ENCODE measurements around the gene ZFYVE26.
A peak's percentile ranks its signal among the peaks of the same experiment; 100 is the strongest.

ZFYVE26 gene

DNA sequence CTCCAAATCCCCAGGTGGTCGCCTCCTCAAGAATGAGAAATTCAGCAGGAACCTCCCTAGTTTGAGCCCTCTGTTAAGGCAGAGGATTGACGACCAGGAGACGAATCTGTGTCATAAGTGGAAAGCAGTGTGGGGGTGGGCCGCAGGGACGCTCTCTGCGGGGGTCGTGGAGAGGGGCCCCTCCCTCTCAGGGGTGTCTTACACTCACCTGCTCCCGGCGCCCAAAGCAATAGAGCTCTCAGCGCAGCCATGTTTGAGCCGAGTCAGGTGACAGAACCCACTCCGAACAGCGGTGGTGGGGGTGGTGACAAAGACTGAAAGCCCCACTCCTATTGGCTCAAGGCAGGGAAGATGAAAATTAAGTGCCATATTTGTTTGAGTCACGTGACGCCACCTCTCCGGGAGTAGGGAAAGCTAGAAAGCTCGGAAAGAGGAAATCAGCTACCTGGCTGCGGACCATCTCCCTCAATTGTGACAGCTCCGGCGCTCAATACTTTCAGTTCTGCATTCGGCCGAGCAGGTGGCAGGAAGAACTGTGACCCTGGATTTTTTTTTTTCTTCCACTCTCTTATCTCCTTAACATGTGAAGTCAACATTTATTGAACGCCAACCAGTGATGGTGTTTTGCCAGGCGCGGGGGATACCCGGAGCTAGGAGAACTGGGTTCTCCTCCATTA, at the start of gene ZFYVE26:
ZFYVE26 (minus strand) TSS at position 265 of the 677 bp plus-strand sequence. CDS start 627 bp downstream, outside the sequence.
- Histone ChIP-seq H3K4me2 (peak within 1 kb of the TSS; percentile 76), H3K4me1 (ENCODE audit: low read depth, poor library complexity, severe bottlenecking) (peaks cover 14% of the 10 kb centered on the region), H3K27me3 (ENCODE audit: insufficient read depth, low read depth) (no peaks in the 10 kb centered on the region), H4K20me1 (ENCODE audit: insufficient read depth) (no peaks in the 10 kb centered on the region), H3K36me3 (ENCODE audit: insufficient read depth) (no peaks in the 10 kb centered on the region), H3K4me3 (IDR thresholded peaks at IDR 0.05; ENCODE audit: insufficient read depth, low read depth, low read length) (no peak within 1 kb of the TSS), H3K79me2 (ENCODE audit: insufficient read depth, low read depth) (peaks cover 7% of the 10 kb centered on the region; the same call in 1 of the 2 replicates), H3K9ac (peak within 1 kb of the TSS; percentile 52; the same call in 1 of the 2 replicates), H2AFZ (ENCODE audit: low read depth) (peak within 1 kb of the TSS; percentile 76), H3K27ac (peak within 1 kb of the TSS; percentile 26; the same call in 1 of the 2 replicates)
- no peak for TF ChIP-seq CTCF (conservative IDR thresholded peaks at IDR 0.05; ENCODE audit: low read depth, low read length)

DNA sequence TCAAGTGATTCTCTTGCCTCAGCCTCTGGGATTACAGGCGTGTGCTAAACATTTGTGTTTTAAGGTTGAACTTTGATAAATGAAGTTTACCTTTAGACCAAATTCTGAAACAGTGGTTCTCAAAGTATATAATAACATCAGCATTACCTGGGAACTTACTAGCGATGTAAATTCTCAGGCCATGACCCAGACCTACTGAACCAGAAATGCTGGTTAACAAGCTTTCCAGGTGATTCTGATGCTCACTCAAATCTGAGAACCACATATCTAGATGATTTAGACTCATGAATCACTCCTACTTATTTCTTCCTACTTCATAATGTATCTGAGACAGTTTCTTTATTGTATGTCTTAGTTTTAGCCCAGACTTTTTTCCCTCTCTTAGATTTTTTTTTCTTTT, 46.8 kb upstream of the ZFYVE26 start:
- no peaks in the 10 kb centered on the region for H4K20me1 ChIP-seq (ENCODE audit: insufficient read depth)
- H3K27ac ChIP-seq, result no peak overlapping the region
- H3K36me3 ChIP-seq (ENCODE audit: insufficient read depth), result no peaks in the 10 kb centered on the region
- H3K27me3 ChIP-seq (ENCODE audit: insufficient read depth, low read depth), result no peaks in the 10 kb centered on the region
- no peak overlapping the region for H2AFZ ChIP-seq (ENCODE audit: low read depth)
- no peak overlapping the region for H3K4me2 ChIP-seq
- no peaks in the 10 kb centered on the region for H3K79me2 ChIP-seq (ENCODE audit: insufficient read depth, low read depth)
- no peaks in the 10 kb centered on the region for H3K4me1 ChIP-seq (ENCODE audit: low read depth, poor library complexity, severe bottlenecking)
- no peak overlapping the region for H3K9ac ChIP-seq
- no peak overlapping the region for H3K4me3 ChIP-seq (IDR thresholded peaks at IDR 0.05; ENCODE audit: insufficient read depth, low read depth, low read length)
- no peak for TF ChIP-seq CTCF (conservative IDR thresholded peaks at IDR 0.05; ENCODE audit: low read depth, low read length)

DNA sequence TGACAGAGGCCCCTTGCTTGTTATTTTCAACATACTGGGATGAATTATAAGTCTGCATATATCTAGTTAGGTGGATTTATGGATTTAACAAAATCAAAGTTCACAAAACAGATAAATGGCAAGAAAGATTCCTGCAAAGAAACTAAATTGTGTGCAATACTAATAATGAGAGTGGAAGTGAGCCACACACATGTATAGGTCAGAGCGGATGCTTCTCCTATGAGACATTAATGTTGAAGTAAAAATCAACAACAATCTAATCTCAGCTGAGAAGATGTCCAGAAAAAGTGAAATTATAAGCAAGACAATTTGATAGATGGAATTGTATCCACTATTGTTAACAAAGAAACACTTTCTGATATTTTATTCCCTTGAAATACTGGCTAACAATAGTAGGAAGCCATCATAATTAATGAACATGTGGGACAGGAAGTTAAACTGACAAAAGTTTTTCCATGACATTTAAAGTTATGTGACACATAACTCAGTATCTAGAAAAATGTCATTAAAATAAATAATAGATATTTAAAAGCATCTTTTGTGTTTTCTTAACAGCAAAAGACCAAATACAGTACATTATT, 42.9 kb upstream of the ZFYVE26 start:
- H2AFZ ChIP-seq (ENCODE audit: low read depth), result no peak overlapping the region
- H3K4me2 ChIP-seq, result no peak overlapping the region
- no peak overlapping the region for H3K27ac ChIP-seq
- no peak overlapping the region for H3K4me3 ChIP-seq (IDR thresholded peaks at IDR 0.05; ENCODE audit: insufficient read depth, low read depth, low read length)
- H3K27me3 ChIP-seq (ENCODE audit: insufficient read depth, low read depth), result no peaks in the 10 kb centered on the region
- no peaks in the 10 kb centered on the region for H3K79me2 ChIP-seq (ENCODE audit: insufficient read depth, low read depth)
- H3K4me1 ChIP-seq (ENCODE audit: low read depth, poor library complexity, severe bottlenecking), result peaks cover 11% of the 10 kb centered on the region
- no peak for TF ChIP-seq CTCF (conservative IDR thresholded peaks at IDR 0.05; ENCODE audit: low read depth, low read length)
- H3K36me3 ChIP-seq (ENCODE audit: insufficient read depth), result no peaks in the 10 kb centered on the region
- H4K20me1 ChIP-seq (ENCODE audit: insufficient read depth), result no peaks in the 10 kb centered on the region
- no peak overlapping the region for H3K9ac ChIP-seq

GRCh38 chr14:67857778-67858350, 41.5 kb upstream of the ZFYVE26 start:
- H3K9ac ChIP-seq, result no peak overlapping the region
- H3K4me1 ChIP-seq (ENCODE audit: low read depth, poor library complexity, severe bottlenecking), result peaks cover 11% of the 10 kb centered on the region
- no peak overlapping the region for H2AFZ ChIP-seq (ENCODE audit: low read depth)
- no peak for TF ChIP-seq CTCF (conservative IDR thresholded peaks at IDR 0.05; ENCODE audit: low read depth, low read length)
- H3K27ac ChIP-seq, result no peak overlapping the region
- H3K4me3 ChIP-seq (IDR thresholded peaks at IDR 0.05; ENCODE audit: insufficient read depth, low read depth, low read length), result no peak overlapping the region
- no peaks in the 10 kb centered on the region for H3K27me3 ChIP-seq (ENCODE audit: insufficient read depth, low read depth)
- H3K4me2 ChIP-seq, result no peak overlapping the region
- no peaks in the 10 kb centered on the region for H4K20me1 ChIP-seq (ENCODE audit: insufficient read depth)
- no peaks in the 10 kb centered on the region for H3K36me3 ChIP-seq (ENCODE audit: insufficient read depth)
- H3K79me2 ChIP-seq (ENCODE audit: insufficient read depth, low read depth), result no peaks in the 10 kb centered on the region
